ENCODE data around the gene FGFBP2. TPM values are rescaled to one million over a fixed set of nuclear protein-coding genes. Genes with fewer than 3 reads are reported as not detected.

The FGFBP2 gene
- total RNA-seq, 1 experiment from 2014 or later: 0.25 TPM

DNA sequence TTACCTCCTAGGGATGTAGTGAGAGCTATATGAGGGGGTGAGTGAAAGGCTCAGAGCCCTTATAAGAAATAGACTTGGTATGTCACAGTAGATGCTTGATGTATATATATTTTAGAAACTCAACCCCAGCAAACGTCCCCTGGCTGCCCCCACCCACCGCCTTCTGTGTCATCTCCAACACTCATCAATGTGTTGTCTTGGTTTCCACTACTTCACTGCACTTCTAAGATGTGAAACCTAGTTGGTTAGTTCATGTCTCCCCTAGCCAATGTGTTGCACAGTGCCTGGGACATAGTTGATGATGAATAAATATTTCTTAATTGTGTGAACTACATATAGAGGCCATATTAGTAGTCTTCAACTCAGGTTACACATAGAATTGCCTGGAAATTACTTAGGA is 4.4 kb downstream of the FGFBP2 start:
- Histone ChIP-seq H3K9me3 (peaks cover 14% of the 10 kb centered on the region), H3K27me3 (replicated peaks; ENCODE audit: control insufficient read depth, insufficient read depth, low read length) (no peaks in the 10 kb centered on the region), H3K4me3 (ENCODE audit: low read depth, low read length) (no peak overlapping the region), H3K36me3 (ENCODE audit: control insufficient read depth, insufficient read depth, low read length) (no peaks in the 10 kb centered on the region), H3K4me1 (peaks cover 6% of the 10 kb centered on the region; the same call in 1 of the 2 replicates)
- Mint-ChIP-seq H3K36me3 (ENCODE audit: insufficient read depth, unreplicated experiment) (peaks cover 5% of the 10 kb centered on the region), H3K27me3 (ENCODE audit: insufficient read depth, unreplicated experiment) (no peaks in the 10 kb centered on the region), H3K4me1 (ENCODE audit: low read depth, unreplicated experiment) (peaks cover 5% of the 10 kb centered on the region), H3K9me3 (ENCODE audit: unreplicated experiment) (peaks cover 11% of the 10 kb centered on the region), H3K27ac (ENCODE audit: unreplicated experiment) (no peak overlapping the region), H3K4me3 (ENCODE audit: unreplicated experiment) (no peak overlapping the region)
- BruUV-seq (replicated peaks): no TSS peak
- POLR2A ChIA-PET: no interaction called here
- TF ChIP-seq, protein P1, sequence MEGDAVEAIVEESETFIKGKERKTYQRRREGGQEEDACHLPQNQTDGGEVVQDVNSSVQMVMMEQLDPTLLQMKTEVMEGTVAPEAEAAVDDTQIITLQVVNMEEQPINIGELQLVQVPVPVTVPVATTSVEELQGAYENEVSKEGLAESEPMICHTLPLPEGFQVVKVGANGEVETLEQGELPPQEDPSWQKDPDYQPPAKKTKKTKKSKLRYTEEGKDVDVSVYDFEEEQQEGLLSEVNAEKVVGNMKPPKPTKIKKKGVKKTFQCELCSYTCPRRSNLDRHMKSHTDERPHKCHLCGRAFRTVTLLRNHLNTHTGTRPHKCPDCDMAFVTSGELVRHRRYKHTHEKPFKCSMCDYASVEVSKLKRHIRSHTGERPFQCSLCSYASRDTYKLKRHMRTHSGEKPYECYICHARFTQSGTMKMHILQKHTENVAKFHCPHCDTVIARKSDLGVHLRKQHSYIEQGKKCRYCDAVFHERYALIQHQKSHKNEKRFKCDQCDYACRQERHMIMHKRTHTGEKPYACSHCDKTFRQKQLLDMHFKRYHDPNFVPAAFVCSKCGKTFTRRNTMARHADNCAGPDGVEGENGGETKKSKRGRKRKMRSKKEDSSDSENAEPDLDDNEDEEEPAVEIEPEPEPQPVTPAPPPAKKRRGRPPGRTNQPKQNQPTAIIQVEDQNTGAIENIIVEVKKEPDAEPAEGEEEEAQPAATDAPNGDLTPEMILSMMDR (IDR thresholded peaks at IDR 0.05; ENCODE audit: insufficient read depth in 1 of 2, low read depth in 1 of 2, low read length in 1 of 2, severe bottlenecking in 1 of 2, unreplicated experiment in 1 of 2): no peak
- no peak for DNase-seq
- CTCF ChIA-PET: interaction anchor here (1.0 to 1.1 kb wide), 2 partner anchors 75 to 153 kb away, joined by 3 to 5 read pairs; no protein-coding TSS in a partner anchor
- intact Hi-C loops (cut with micrococcal nuclease; ENCODE audit: unreplicated experiment): no loop called here

DNA sequence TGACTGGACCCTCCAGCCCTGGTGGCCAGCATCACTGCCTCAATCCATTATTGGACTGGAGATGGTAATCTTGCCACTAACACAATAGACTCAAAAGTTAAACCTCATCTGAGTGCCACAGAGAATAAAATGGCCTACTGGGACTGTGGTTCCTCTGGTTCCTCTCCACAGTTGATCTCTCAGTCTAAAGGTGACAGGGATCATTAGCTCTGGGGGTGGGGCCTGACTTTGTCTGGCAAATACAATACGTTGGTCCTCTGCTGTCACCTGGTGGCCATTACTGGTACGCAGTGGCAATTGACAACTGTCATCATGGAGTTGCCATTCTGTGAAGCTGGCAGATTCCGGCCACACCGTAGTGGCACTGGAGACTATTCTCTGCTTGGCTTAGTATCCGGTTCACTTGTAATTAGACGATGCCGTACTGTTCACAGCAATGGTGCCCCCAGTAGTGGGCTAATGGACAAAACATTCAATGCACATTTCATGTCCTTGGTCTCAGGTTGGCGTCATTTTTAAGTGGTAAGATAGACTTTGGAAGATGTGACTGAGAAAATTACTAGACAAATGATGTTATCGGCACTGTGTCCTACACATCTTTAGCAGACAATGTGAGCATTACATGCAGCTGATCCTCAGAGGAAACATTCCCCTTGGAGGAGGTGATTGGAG is 6.7 kb downstream of the FGFBP2 start:
- no peaks in the 10 kb centered on the region for H3K36me3 ChIP-seq (ENCODE audit: control insufficient read depth, insufficient read depth, low read length)
- peaks cover 11% of the 10 kb centered on the region for H3K9me3 Mint-ChIP-seq (ENCODE audit: unreplicated experiment)
- H3K27me3 Mint-ChIP-seq (ENCODE audit: insufficient read depth, unreplicated experiment): no peaks in the 10 kb centered on the region
- no peak overlapping the region for H3K4me3 ChIP-seq (ENCODE audit: low read depth, low read length)
- ChIA-PET POLR2A (no interaction called here), CTCF (interaction anchor here (0.8 to 1.7 kb wide), 11 partner anchors 11 to 487 kb away, joined by 3 to 57 read pairs (median 4); partner anchors contain the start of genes CC2D2A and FGFBP1)
- H3K27ac Mint-ChIP-seq (ENCODE audit: unreplicated experiment): no peak overlapping the region
- H3K4me1 Mint-ChIP-seq (ENCODE audit: low read depth, unreplicated experiment): peaks cover 5% of the 10 kb centered on the region
- TF ChIP-seq, protein P1 (IDR thresholded peaks at IDR 0.05; ENCODE audit: insufficient read depth in 1 of 2, low read depth in 1 of 2, low read length in 1 of 2, severe bottlenecking in 1 of 2, unreplicated experiment in 1 of 2): peak; percentile 85 to 86
- BruUV-seq (replicated peaks): no TSS peak
- intact Hi-C loops (cut with micrococcal nuclease; ENCODE audit: unreplicated experiment): loop anchor here (1.0 kb wide), 3 partner anchors 74 to 477 kb away; no protein-coding TSS in a partner anchor
- no peak overlapping the region for H3K4me3 Mint-ChIP-seq (ENCODE audit: unreplicated experiment)
- no peaks in the 10 kb centered on the region for H3K27me3 ChIP-seq (replicated peaks; ENCODE audit: control insufficient read depth, insufficient read depth, low read length)
- peaks cover 8% of the 10 kb centered on the region; the same call in 1 of the 2 replicates for H3K4me1 ChIP-seq
- peak; percentile 80 to 81 for DNase-seq
- H3K9me3 ChIP-seq: peaks cover 21% of the 10 kb centered on the region
- no peaks in the 10 kb centered on the region for H3K36me3 Mint-ChIP-seq (ENCODE audit: insufficient read depth, unreplicated experiment)

DNA sequence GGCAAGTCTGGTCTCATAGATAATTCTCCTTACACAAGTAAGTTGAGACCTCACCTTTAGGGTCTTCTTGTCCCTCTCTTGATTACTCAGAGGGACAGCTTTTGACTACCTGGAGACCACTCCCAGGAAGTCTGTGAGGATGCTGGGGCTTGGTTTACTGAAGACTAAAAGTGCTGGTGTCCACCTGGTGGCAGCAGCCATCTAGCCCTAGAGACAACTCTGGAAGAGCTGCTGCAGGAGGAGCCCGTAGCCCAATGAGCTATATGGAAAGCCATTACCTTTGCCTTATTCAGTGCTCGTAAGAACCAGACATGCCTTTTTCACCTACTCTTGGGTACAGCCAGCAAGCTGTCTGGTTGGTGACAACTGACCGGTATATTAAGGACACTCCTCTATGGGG is 7.3 kb downstream of the FGFBP2 start:
- Mint-ChIP-seq H3K9me3 (ENCODE audit: unreplicated experiment) (peaks cover 11% of the 10 kb centered on the region), H3K27me3 (ENCODE audit: insufficient read depth, unreplicated experiment) (no peaks in the 10 kb centered on the region), H3K4me3 (ENCODE audit: unreplicated experiment) (no peak overlapping the region), H3K27ac (ENCODE audit: unreplicated experiment) (no peak overlapping the region), H3K36me3 (ENCODE audit: insufficient read depth, unreplicated experiment) (no peaks in the 10 kb centered on the region), H3K4me1 (ENCODE audit: low read depth, unreplicated experiment) (peaks cover 5% of the 10 kb centered on the region)
- TF ChIP-seq, protein P1 (IDR thresholded peaks at IDR 0.05; ENCODE audit: insufficient read depth in 1 of 2, low read depth in 1 of 2, low read length in 1 of 2, severe bottlenecking in 1 of 2, unreplicated experiment in 1 of 2): no peak
- peaks cover 8% of the 10 kb centered on the region; the same call in 1 of the 2 replicates for H3K4me1 ChIP-seq
- intact Hi-C loops (cut with micrococcal nuclease; ENCODE audit: unreplicated experiment): loop anchor here (1.0 kb wide), 3 partner anchors 73 to 476 kb away; no protein-coding TSS in a partner anchor
- no peaks in the 10 kb centered on the region for H3K36me3 ChIP-seq (ENCODE audit: control insufficient read depth, insufficient read depth, low read length)
- peaks cover 21% of the 10 kb centered on the region for H3K9me3 ChIP-seq
- ChIA-PET CTCF (interaction anchor here (0.9 to 1.7 kb wide), 10 partner anchors 10 to 486 kb away, joined by 3 to 57 read pairs (median 5); partner anchors contain the start of gene CC2D2A), POLR2A (no interaction called here)
- H3K27me3 ChIP-seq (replicated peaks; ENCODE audit: control insufficient read depth, insufficient read depth, low read length): no peaks in the 10 kb centered on the region
- no peak for DNase-seq
- H3K4me3 ChIP-seq (ENCODE audit: low read depth, low read length): no peak overlapping the region
- no TSS peak for BruUV-seq (replicated peaks)
